NT2/D1 (cell line): ENCODE data around the gene KLHL3.
"Not testable (repeated sequence)": the region's sequence is repeated elsewhere in the genome, so short reads cannot be mapped to it uniquely, and the experiment has no call there.

Experiments
- DNase-seq: peaks from one replicate; pipeline ENCODE4 v3.0.0-alpha.2; 2011; ENCODE audit warnings: low read depth, low spot score
- H3K27me3 ChIP-seq: 2 replicates; pipeline ENCODE4 v1.6.0; 2011; ENCODE audit warnings: mild to moderate bottlenecking; ENCODE audit not compliant: insufficient read length, insufficient read depth
- H3K36me3 ChIP-seq: 2 replicates; pipeline ENCODE4 v1.6.1; 2011; ENCODE audit warnings: mild to moderate bottlenecking, low read length, mixed read lengths; ENCODE audit not compliant: insufficient read depth, insufficient read length
- H3K4me1 ChIP-seq: 2 replicates; pipeline ENCODE4 v1.5.1; 2011; ENCODE audit not compliant: insufficient read depth, insufficient read length
- H3K4me3 ChIP-seq: 2 replicates; pipeline ENCODE4 v1.5.1; 2011; ENCODE audit warnings: low read depth; ENCODE audit not compliant: insufficient read length
- H3K9ac ChIP-seq: 2 replicates; pipeline ENCODE4 v1.6.0; 2011; ENCODE audit warnings: low read depth; ENCODE audit not compliant: insufficient read length
- H3K9me3 ChIP-seq: 2 replicates; pipeline ENCODE4 v1.5.1; 2011; ENCODE audit warnings: mild to moderate bottlenecking, low read length; ENCODE audit not compliant: insufficient read depth
- SUZ12 ChIP-seq: IDR thresholded peaks from 2 replicates; pipeline ENCODE4 v1.6.1; 2011; ENCODE audit not compliant: insufficient read length, insufficient read depth; ENCODE audit errors: extremely low read depth
- YY1 ChIP-seq: IDR thresholded peaks from 2 replicates; pipeline ENCODE4 v1.6.1; 2011; ENCODE audit not compliant: insufficient read length, insufficient read depth
- ZNF274 ChIP-seq: IDR thresholded peaks from 2 replicates; pipeline ENCODE4 v1.6.1; 2011; ENCODE audit warnings: mild to moderate bottlenecking, low read depth, low read length

KLHL3 gene

DNA sequence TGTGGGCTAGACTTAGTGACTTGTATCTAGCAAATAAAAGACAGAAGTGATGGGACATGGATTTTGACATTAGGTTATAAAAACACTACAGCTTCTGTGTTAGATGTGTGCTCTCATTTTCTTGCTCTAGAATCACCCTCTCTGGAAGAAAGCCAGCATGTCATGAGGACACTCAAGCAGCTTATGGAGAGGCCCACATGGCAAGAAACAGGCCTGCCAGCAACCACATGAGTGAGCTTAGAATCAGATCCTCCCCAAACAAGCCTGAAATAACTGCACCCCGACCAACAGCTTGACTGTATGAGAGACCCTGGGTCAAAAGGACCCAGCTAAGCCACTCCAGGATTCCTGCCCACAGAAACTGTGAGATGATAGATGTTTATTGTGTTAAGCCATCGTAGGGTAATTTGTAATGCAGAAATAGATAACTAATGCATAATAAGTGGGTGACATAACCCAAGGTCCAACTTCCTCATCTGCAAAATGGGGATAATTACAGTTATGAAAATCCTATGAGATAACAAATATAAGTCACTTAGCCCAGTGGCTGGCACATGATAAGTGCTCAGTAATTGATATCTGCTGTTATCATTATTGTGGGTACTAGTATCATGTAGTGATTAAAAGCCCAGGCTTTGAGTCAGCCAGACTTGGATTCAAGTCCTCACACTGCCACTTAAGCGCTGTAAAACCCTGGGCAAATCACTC lies 86.5 kb downstream of the KLHL3 start:
- Histone ChIP-seq H3K9me3 (no peaks in the 10 kb centered on the region), H3K36me3 (no peaks in the 10 kb centered on the region), H3K4me1 (no peaks in the 10 kb centered on the region), H3K9ac (no peak overlapping the region), H3K27me3 (no peaks in the 10 kb centered on the region), H3K4me3 (no peak overlapping the region)
- no peak for DNase-seq
- no peak for TF ChIP-seq YY1

DNA sequence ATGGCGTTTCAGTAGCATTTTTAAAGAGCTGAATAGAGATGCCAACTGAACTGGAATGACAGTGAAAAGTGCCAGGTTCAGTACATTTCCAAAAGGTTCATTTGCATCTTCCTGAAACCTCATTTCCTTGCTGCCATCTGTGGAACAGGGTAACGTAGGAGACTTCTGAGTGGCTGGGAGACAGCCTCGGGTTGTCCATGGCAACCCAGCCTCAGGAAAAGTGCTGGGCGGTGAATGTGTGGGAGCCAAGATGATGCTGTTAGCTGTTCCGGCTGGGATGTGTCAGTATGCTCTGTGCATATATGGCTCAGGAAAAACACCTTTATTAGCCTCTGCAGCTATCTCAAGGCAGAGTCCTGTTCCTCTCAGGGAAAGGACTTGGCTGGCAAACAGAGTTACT lies 87.5 kb downstream of the KLHL3 start:
- no peak for DNase-seq
- H3K27me3 ChIP-seq = no peaks in the 10 kb centered on the region
- no peak for TF ChIP-seq ZNF274
- no peak for TF ChIP-seq SUZ12
- no peak for TF ChIP-seq YY1
- no peak overlapping the region for H3K9ac ChIP-seq
- no peaks in the 10 kb centered on the region for H3K4me1 ChIP-seq
- H3K9me3 ChIP-seq = no peaks in the 10 kb centered on the region
- H3K4me3 ChIP-seq = no peak overlapping the region
- no peaks in the 10 kb centered on the region for H3K36me3 ChIP-seq

DNA sequence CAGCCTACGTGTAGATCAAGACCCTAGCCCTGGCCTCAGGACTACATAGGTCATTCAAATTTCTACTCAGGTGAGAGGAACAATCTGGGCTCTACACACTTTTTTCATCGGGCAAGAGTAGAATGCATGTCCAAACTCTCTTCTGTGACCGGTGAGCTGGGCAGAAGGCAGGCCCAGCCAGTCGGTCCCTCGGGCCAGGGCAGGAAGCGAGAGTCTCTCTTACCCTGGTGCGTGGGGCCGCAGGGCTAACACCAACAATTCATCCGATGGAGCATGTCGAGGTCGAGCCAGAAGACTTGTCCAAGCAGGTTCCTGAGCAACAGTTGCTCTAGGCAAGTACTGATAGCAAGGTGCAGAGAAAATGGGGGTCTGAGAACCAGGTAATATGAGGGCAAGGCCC lies 88.5 kb downstream of the KLHL3 start:
- Histone ChIP-seq H3K36me3 (no peaks in the 10 kb centered on the region), H3K9me3 (no peaks in the 10 kb centered on the region), H3K4me1 (no peaks in the 10 kb centered on the region), H3K4me3 (no peak overlapping the region), H3K27me3 (no peaks in the 10 kb centered on the region), H3K9ac (no peak overlapping the region)
- TF ChIP-seq YY1 = no peak
- TF ChIP-seq ZNF274 = no peak
- TF ChIP-seq SUZ12 = no peak
- DNase-seq = no peak

DNA sequence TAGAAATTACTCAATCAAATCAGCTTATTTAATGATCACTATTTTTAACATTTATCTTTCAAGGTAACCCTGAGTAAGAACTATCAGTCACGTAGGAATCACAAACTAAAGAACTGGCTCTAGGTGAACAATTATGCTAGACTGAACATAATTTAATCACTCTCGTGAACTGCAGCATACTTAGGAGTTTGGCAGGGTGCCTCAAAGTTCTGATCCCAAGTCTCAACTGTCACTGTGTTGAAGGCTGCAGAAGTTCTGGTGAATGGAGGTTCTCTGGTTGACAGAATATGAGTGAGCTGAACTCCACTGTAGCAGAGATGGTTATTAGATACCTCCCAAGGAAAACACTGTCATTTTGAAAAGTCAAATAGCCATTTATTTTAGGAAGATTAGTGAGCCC lies 89.1 kb downstream of the KLHL3 start:
- no peaks in the 10 kb centered on the region for H3K27me3 ChIP-seq
- no peak overlapping the region for H3K9ac ChIP-seq
- H3K36me3 ChIP-seq = no peaks in the 10 kb centered on the region
- H3K9me3 ChIP-seq = no peaks in the 10 kb centered on the region
- TF ChIP-seq SUZ12 (no peak), YY1 (no peak), ZNF274 (no peak)
- H3K4me3 ChIP-seq = no peak overlapping the region
- no peaks in the 10 kb centered on the region for H3K4me1 ChIP-seq
- no peak for DNase-seq

DNA sequence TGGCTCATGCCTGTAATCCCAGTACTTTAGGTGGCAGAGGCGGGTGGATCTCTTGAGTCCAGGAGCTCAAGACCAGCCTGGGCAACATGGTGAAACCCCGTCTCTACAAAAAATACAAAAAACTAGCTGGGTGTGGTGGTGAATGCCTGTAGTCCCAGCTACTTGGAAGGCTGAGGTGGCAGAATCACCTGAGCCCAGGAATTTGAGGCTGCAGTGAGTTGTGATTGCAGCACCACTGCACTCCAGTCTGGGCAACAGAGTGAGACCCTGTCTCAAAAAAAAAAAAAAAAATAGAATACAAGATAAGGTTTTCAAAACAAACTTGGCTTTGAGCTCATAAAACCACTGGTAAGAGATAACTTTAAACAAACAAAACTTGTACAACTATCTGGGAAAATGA lies 92.8 kb downstream of the KLHL3 start:
- H3K4me3 ChIP-seq, H3K4me1 ChIP-seq, H3K36me3 ChIP-seq, H3K27me3 ChIP-seq, DNase-seq, H3K9me3 ChIP-seq, H3K9ac ChIP-seq: not testable (repeated sequence)

DNA sequence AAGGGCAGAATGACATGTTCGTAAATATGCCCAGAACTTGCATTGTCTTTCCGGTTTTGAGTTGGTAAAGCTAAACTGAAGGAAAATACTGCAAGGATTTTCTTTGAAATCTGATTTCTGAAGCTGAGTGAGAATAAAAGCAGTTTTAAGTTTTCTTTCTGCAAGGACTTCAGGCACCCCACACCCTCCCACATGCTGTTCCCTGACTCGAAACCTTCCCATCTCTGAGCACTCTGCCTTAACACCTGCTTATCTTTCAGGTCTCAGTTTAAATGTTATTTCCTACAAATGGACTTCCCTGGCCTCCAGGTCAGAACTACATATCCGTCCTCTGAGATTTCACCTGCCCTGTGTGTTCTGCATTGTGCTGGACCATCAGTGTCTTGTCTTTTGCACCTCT lies 93.8 kb downstream of the KLHL3 start:
- H3K4me3 ChIP-seq = no peak overlapping the region
- no peak for DNase-seq
- peaks cover 5% of the 10 kb centered on the region for H3K36me3 ChIP-seq
- no peak for TF ChIP-seq SUZ12
- no peak for TF ChIP-seq YY1
- TF ChIP-seq ZNF274 = no peak
- H3K4me1 ChIP-seq = no peaks in the 10 kb centered on the region
- no peak overlapping the region for H3K9ac ChIP-seq
- H3K27me3 ChIP-seq = no peaks in the 10 kb centered on the region
- peaks cover 14% of the 10 kb centered on the region for H3K9me3 ChIP-seq

DNA sequence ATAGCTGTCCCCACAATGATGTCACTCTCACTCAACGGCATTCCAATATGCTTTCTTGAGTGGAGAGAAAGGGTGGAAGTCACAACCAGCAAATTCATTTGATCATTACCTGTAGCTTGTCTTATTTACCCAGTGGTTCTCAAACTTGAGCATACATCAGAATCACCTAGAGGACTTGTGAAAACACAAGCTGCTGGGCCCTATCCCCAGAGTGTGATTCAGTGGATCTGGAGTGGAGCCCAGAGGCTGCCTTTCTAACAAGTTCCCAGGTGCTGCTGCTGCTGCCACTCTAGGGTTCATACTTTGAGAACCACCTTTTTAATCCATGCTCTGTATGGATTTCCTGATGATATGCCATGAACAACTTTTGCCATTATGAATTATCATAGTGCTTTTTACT lies 94.7 kb downstream of the KLHL3 start:
- H3K4me3 ChIP-seq = no peak overlapping the region
- no peaks in the 10 kb centered on the region for H3K27me3 ChIP-seq
- no peaks in the 10 kb centered on the region for H3K4me1 ChIP-seq
- TF ChIP-seq YY1 = no peak
- no peak for TF ChIP-seq SUZ12
- TF ChIP-seq ZNF274 = no peak
- H3K36me3 ChIP-seq = peaks cover 5% of the 10 kb centered on the region
- no peak for DNase-seq
- peaks cover 15% of the 10 kb centered on the region for H3K9me3 ChIP-seq
- no peak overlapping the region for H3K9ac ChIP-seq

DNA sequence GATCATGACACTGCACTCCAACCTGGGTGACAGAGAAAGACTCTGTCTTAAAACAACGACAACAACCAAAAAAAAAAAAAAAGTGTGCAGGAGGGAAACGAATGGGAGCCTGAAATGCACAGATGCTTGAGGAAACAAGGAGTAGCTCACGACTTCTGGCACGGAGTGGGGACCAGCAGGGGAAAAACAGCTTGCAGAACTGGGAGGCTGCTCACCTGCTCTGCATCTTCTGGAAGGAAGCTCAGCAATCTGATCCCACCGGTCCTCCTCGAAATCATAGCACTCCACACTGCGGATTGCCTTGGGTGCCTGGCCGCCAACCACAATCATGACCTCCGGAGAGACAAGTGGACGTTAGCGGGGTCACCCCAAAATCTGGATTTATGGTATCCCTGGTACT lies 96.2 kb downstream of the KLHL3 start:
- H3K27me3 ChIP-seq = no peaks in the 10 kb centered on the region
- TF ChIP-seq SUZ12 (no peak), ZNF274 (no peak), YY1 (no peak)

More for the DNA sequence above, 96.2 kb downstream of the KLHL3 start:
- Histone ChIP-seq H3K9me3 (peaks cover 15% of the 10 kb centered on the region), H3K4me3 (no peak overlapping the region), H3K9ac (no peak overlapping the region), H3K4me1 (no peaks in the 10 kb centered on the region), H3K36me3 (peaks cover 5% of the 10 kb centered on the region)
- DNase-seq = no peak
